Spleen (tissue), 7 donors: ENCODE data around the gene GALNT16.

Source experiments
- CTCF ChIP-seq, 11 experiments: fragments of 200-600 bp in 7 of 11; fragments of 450-650 bp in 4 of 11; sonication (generic) in 4 of 11; IDR thresholded peaks in 8 of 11; conservative IDR thresholded peaks in 3 of 11; 1 replicate in 7 of 11; 2 replicates in 4 of 11; pipeline versions ENCODE4 v1.4.0 to v1.8.0; 2016 to 2021; ENCODE audit warnings: antibody characterized with exemption in 11 of 11, inconsistent platforms in 4 of 11, mild to moderate bottlenecking in 1 of 11
- POLR2A ChIP-seq, 3 donors: fragments of 450-650 bp; IDR thresholded peaks; one replicate each; pipeline ENCODE4 v1.5.1; 2017; ENCODE audit warnings: antibody characterized with exemption in 3 of 3, mild to moderate bottlenecking in 1 of 3
- POLR2AphosphoS5 ChIP-seq, 3 donors: sonication (generic); formaldehyde crosslinking; IDR thresholded peaks; one replicate each; pipeline ENCODE4 v1.5.1; 2017; ENCODE audit warnings: antibody characterized with exemption in 3 of 3
- donor health status: DM: no; HTN: no; CAD: no; lungs with moderate emphysema.
- donor health status: DM: no; HTN: no; CAD: no.
- donor health status: DM: no; HTN: no; CAD: no.

GRCh38 chr14:69373104-69373503, 113.1 kb downstream of the GALNT16 start:
- TF ChIP-seq POLR2A (IDR thresholded peaks at IDR 0.05), result no peak
- TF ChIP-seq POLR2AphosphoS5 (IDR thresholded peaks at IDR 0.05), result no peak
- TF ChIP-seq CTCF (IDR thresholded peaks at IDR 0.05 in 8 of 11, conservative IDR thresholded peaks at IDR 0.05 in 3 of 11), result no peak
